K562 (cell line): Measurements from ENCODE around the gene DYNLT2. TPM values are rescaled to one million over a fixed set of nuclear protein-coding genes. Genes with fewer than 3 reads are reported as not detected.

ENCODE experiments used
- HNRNPH1 ChIP-seq: fragments of 200-400 bp; formaldehyde crosslinking; optimal IDR thresholded peaks from 2 replicates; pipeline ENCODE3; 2017; ENCODE audit warnings: low read depth, mild to moderate bottlenecking, low read length, moderate library complexity
- IFI16 ChIP-seq: fragments of 250-450 bp; sonication (Bioruptor Pico); IDR thresholded peaks from 2 replicates; pipeline ENCODE4 v2.1.2; 2022; ENCODE audit warnings: mild to moderate bottlenecking, inconsistent platforms
- MEF2A ChIP-seq: IDR thresholded peaks from 2 replicates; pipeline ENCODE4 v1.6.1; 2011; ENCODE audit warnings: low read depth, mild to moderate bottlenecking, low read length, moderate library complexity; ENCODE audit not compliant: control insufficient read depth
- MYNN ChIP-seq, 2 experiments: sonication (generic); formaldehyde crosslinking in 1 of 2; IDR thresholded peaks; 2 replicates each; pipeline versions ENCODE4 v1.5.0 to v1.6.1; 2016 to 2020; ENCODE audit warnings: antibody characterized with exemption in 1 of 2, missing genetic modification reagents in 1 of 2
- PML ChIP-seq: IDR thresholded peaks from 2 replicates; pipeline ENCODE4 v1.6.1; 2012; ENCODE audit warnings: low read length, inconsistent platforms
- POLR2AphosphoS5 ChIP-seq: IDR thresholded peaks from 2 replicates; pipeline ENCODE4 v1.6.1; 2011; ENCODE audit warnings: mild to moderate bottlenecking, low read depth, low read length, moderate library complexity; ENCODE audit not compliant: control insufficient read depth, insufficient read depth
- POLR3G ChIP-seq: IDR thresholded peaks from 2 replicates; pipeline ENCODE4 v1.6.1; 2011; ENCODE audit not compliant: insufficient read length, insufficient replicate concordance; ENCODE audit errors: extremely low read depth
- RBM39 ChIP-seq: fragments of 200-400 bp; formaldehyde crosslinking; optimal IDR thresholded peaks from 2 replicates; pipeline ENCODE3; 2018; ENCODE audit warnings: low read depth, low read length
- ZNF134 ChIP-seq: fragments of 250-450 bp; sonication (Bioruptor Pico); conservative IDR thresholded peaks from 2 replicates; pipeline ENCODE4 v1.4.0; 2020
- ZNF146 ChIP-seq: IDR thresholded peaks from one replicate; pipeline ENCODE4 v1.6.1; 2018; ENCODE audit warnings: missing compliant biosample characterization; ENCODE audit not compliant: unreplicated experiment
- ZNF239 ChIP-seq: fragments of 250-450 bp; sonication (Bioruptor Pico); IDR thresholded peaks from 2 replicates; pipeline ENCODE4 v1.4.0; 2020; ENCODE audit warnings: mild to moderate bottlenecking
- ZNF57 ChIP-seq: fragments of 450-650 bp; formaldehyde crosslinking; IDR thresholded peaks from 2 replicates; pipeline ENCODE4 v1.4.0; 2020; ENCODE audit warnings: mild to moderate bottlenecking, moderate library complexity
- polyA plus RNA-seq, 8 experiments: library from polyadenylated mRNA; depleted of rRNA in 4 of 8; stranded (reverse) in 5 of 8; unstranded in 3 of 8; fragments of >200 nt; fragmentation: Nextera tagmentation in 2 of 8; fragmentation: Illumina TruSeq in 1 of 8; extraction: Ambion mirVana in 2 of 8; extraction: Trizol in 1 of 8; gene quantifications; 2 replicates each; pipeline versions ENCODE4 v1.2.1 to v1.2.3, GENCODE V29; 2011 to 2014; ENCODE audit warnings: inconsistent platforms in 1 of 8, missing spikeins in 1 of 8
- total RNA-seq, 7 experiments: library from RNA; depleted of rRNA in 6 of 7; stranded (reverse); fragments of >200 nt in 6 of 7; fragmentation: Illumina TruSeq in 2 of 7; extraction: Trizol in 2 of 7; gene quantifications; 2 replicates each; pipeline versions ENCODE4 v1.2.1 to v1.2.3, GENCODE V29; 2011 to 2021; ENCODE audit warnings: low replicate concordance in 1 of 7
- TF ChIP-seq, protein P1 (sequence below): sonication (generic); formaldehyde crosslinking; IDR thresholded peaks from 2 replicates; pipeline ENCODE4 v1.8.0; 2022; ENCODE audit warnings: mild to moderate bottlenecking, missing genetic modification reagents

The DYNLT2 gene
- total and polyA plus RNA-seq, 9 of the 15 experiments (the other 6 are each of a cell fraction or from before 2014, with no cell fraction given), result 2.0 to 12.8 (median 6.3) TPM

DNA sequence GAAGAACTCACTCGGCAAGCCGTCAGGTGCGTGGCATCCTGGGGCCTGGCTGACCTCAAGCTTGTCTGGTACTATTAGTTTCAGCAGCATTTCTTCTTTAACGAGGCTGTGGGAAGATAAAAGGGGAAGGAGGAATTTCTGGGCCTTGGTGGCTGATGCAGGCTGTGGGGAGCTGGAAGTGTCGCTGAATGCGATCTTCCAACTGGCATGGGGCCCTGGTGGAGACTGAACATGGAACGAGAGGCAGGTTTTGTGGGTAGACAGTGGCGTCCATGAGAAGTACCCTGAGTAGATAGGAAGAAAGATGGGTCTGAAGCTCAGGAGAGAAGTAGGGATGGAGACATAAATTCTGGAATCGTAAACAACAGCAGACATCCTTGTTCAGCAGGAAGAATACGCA, 23.9 kb upstream of the DYNLT2 start (continued):
- TF ChIP-seq, protein P1, sequence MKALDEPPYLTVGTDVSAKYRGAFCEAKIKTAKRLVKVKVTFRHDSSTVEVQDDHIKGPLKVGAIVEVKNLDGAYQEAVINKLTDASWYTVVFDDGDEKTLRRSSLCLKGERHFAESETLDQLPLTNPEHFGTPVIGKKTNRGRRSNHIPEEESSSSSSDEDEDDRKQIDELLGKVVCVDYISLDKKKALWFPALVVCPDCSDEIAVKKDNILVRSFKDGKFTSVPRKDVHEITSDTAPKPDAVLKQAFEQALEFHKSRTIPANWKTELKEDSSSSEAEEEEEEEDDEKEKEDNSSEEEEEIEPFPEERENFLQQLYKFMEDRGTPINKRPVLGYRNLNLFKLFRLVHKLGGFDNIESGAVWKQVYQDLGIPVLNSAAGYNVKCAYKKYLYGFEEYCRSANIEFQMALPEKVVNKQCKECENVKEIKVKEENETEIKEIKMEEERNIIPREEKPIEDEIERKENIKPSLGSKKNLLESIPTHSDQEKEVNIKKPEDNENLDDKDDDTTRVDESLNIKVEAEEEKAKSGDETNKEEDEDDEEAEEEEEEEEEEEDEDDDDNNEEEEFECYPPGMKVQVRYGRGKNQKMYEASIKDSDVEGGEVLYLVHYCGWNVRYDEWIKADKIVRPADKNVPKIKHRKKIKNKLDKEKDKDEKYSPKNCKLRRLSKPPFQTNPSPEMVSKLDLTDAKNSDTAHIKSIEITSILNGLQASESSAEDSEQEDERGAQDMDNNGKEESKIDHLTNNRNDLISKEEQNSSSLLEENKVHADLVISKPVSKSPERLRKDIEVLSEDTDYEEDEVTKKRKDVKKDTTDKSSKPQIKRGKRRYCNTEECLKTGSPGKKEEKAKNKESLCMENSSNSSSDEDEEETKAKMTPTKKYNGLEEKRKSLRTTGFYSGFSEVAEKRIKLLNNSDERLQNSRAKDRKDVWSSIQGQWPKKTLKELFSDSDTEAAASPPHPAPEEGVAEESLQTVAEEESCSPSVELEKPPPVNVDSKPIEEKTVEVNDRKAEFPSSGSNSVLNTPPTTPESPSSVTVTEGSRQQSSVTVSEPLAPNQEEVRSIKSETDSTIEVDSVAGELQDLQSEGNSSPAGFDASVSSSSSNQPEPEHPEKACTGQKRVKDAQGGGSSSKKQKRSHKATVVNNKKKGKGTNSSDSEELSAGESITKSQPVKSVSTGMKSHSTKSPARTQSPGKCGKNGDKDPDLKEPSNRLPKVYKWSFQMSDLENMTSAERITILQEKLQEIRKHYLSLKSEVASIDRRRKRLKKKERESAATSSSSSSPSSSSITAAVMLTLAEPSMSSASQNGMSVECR, result no peak
- TF ChIP-seq ZNF146 (no peak), IFI16 (CRISPR knock-in tag) (no peak), MYNN (IDR thresholded peaks at IDR 0.05) (no peak), MYNN (CRISPR knock-in tag; IDR thresholded peaks at IDR 0.05) (no peak), ZNF57 (CRISPR knock-in tag) (no peak), POLR3G (no peak), ZNF134 (CRISPR knock-in tag) (no peak), HNRNPH1 (no peak), MEF2A (no peak), POLR2AphosphoS5 (no peak), ZNF239 (CRISPR knock-in tag) (no peak), PML (no peak), RBM39 (no peak)
